GM03348 (cell line): Measurements from ENCODE around the gene RAP1GAP2.
"Not testable (repeated sequence)": the region's sequence is repeated elsewhere in the genome, so short reads cannot be mapped to it uniquely, and the experiment has no call there.

Experiments
- DNase-seq: peaks from one replicate; pipeline ENCODE4 v3.0.0; 2012; ENCODE audit warnings: low spot score

Gene RAP1GAP2

GRCh38 chr17:2885733-2886132 lies 89.5 kb downstream of the RAP1GAP2 start:
- DNase-seq: no peak

DNA sequence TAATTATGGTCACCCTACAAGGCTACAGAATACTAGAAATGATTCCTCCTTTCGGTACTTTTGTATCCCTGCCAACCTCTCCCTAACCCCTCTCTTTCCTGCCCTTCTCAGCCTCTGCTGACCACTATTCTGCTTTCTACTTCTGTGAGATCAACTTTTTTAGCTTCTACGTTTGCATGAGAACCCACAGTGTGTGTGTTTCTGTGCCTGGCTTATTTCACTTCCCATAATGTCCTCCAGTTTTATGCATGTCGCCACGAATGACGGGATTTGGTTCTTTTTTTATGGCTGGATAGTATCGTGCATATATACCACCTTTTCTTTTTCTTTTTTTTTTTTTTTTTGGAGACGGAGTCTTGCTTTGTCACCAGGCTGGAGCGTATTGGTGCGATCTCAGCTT lies 92.1 kb downstream of the RAP1GAP2 start:
- DNase-seq: no peak

DNA sequence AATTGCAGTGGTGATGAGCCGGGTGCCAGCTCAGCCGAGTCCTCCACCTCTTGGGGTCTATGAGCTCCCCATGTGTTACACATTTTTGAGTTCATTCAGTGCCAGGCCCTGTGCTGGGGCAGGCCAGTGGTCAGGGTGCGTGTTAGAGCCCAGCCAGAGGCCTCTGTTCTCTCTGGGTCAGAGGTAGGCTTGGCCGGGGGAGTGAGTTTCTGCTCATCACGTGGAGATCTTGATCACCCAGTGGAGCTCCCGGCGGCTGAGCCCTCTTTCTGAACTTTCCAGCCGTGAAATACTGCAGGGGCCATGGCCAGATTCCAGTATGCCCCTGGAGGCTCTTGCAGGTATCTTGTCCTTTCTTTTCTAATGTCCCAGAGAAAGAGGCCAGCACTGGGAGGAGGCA lies 93.0 kb downstream of the RAP1GAP2 start:
- DNase-seq: no peak

- not testable (repeated sequence) for DNase-seq
These were observed 94.5 kb downstream of the RAP1GAP2 start for GRCh38 chr17:2890778-2891177.

DNA sequence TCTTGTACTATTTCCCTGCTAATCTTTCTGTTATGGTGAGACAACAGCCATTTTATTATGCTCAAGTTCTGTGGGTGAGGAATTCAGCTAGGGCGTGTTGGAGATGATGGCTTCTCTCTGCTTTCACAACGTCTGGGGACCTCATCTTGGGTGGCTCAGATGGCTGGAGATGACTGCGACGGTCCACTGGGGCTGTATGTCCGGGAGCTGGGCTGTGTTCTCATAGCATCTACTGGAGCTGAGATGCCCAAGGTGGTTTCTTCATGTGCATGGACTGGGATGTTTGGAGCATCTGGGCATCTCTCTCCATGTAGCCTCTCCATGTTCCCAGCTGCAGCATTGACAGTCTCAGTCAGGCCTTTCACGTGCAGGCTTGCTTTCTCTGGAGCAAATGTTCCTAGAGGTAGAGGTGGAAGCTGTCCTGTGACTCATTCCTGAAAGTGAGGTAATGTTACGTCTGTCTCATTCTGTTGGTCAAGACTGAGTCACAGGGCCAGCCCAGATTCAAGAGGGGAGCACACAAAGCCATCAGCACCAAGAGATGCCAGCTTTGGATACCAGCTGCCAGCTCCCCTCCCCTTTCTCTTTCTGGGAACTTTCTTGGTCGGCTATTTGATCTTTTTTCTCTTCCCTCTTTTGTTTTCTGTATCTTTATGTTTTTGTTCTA lies 96.2 kb downstream of the RAP1GAP2 start:
- peak; percentile 46 for DNase-seq

DNA sequence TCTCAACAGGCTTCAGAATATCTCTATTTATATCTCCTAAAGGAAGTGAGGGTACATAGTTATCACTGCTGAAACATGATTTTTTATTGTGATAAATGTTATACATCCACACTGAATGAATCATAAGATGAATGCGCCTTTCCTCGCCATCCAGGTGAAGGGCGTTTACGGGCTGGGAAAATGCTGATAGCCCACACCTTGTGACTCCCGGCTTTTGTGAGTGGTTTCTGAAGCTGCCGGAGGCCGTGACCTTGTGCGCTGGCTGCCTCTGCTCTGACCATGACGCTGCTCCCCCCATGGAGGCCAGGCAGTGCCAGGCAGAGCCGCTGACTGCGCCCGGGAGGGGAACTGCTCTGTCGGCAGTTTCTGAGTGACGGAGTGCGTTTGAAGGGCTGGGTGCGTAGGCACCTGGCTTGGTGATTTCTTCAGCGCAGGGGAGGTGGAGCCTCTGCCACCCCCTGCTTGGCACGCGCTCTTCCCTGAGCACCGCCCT lies 97.2 kb downstream of the RAP1GAP2 start:
- no peak for DNase-seq

DNA sequence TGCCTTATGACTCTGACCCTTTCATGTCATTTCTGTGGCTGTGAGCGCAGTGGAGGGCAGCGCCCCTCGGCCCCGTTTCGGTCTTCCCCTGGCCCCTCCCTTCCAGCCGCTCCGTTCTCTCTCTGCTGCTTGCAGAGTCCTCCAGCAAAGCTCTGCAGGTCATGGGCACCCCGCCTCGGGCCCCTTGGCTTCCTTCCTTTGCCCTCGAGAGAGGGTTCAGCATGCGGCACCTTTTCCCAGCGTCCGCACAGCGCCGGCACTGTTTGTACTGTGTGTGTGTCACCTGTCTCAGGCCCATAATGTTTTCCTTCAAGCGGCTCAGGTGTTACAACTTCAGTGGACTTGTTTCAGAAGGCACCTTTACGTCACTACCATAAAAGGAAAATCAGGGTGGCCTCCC lies 98.5 kb downstream of the RAP1GAP2 start:
- no peak for DNase-seq

GRCh38 chr17:2897605-2898004 lies 101.4 kb downstream of the RAP1GAP2 start:
- no peak for DNase-seq

GRCh38 chr17:2898255-2898926 lies 102.2 kb downstream of the RAP1GAP2 start:
- no peak for DNase-seq

DNA sequence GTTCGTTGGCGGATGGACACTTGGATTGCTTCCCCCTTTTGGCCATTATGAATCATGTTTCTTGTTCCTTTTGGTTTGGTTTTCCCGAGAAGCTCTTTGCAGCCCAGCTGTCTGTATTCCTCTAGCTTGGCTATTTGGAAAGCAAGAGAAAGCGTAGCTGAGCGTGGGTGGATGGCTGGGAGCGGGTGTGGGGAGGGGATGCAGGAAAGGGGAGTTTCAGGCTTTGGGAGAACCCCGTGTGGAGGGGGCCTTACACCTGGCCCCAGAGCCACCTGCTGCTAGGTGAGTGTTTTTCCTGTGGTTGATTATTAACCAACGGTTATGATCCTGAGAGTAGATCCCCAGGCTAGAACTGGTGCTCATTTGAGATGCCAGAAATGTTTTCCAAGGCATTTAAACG lies 103.7 kb downstream of the RAP1GAP2 start:
- no peak for DNase-seq

- no peak for DNase-seq
These were observed 104.6 kb downstream of the RAP1GAP2 start for GRCh38 chr17:2900842-2901241.

GRCh38 chr17:2901582-2901981 lies 105.3 kb downstream of the RAP1GAP2 start:
- no peak for DNase-seq

DNA sequence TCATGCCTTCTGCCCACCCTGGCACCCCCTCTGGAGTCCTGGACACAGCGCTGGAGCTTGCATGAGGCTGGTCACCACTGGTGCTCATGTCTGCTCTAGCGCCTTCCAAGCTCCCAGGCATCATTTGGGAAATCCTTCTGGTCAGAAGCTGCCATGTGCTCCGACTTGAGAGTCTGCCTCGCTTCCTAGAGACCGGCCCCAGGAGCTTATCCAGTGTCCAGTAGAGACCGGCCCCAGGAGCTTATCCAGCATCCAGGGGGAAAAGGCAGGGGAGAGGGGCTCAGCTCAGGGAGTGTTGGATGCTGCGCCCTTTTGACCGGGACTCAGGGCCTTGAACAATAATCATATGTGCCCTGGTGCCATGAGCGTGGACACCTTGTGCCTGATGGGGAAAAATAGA lies 106.3 kb downstream of the RAP1GAP2 start:
- DNase-seq: no peak

GRCh38 chr17:2903193-2903974 lies 107.1 kb downstream of the RAP1GAP2 start:
- DNase-seq: no peak

DNA sequence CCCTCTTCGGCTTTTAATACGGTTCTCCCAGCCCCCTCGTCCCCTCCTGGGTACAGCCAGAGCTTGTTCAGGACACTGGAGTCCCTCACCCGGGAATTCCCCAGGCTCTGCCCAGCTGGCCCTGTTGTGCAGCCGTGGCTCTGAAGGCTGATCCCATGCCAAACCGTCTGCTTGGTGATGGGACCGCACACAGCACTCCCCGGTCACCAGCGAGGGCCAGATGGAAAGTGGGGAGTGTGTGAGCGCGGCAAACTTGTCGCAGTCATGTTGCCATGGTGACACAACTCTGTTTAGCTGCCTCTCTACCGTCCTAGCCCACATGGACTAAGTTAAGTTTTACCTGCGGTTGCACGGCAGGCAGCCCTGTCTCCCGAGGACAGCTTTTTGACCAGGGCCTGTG lies 107.9 kb downstream of the RAP1GAP2 start:
- DNase-seq: no peak

- DNase-seq: no peak
These were observed 109.0 kb downstream of the RAP1GAP2 start for GRCh38 chr17:2905269-2905668.

- DNase-seq: no peak
These were observed 109.7 kb downstream of the RAP1GAP2 start for GRCh38 chr17:2905696-2906501.

- DNase-seq: no peak
These were observed 110.7 kb downstream of the RAP1GAP2 start for GRCh38 chr17:2906901-2907300.

GRCh38 chr17:2909175-2909845 lies 113.1 kb downstream of the RAP1GAP2 start:
- no peak for DNase-seq

GRCh38 chr17:2909846-2910234 lies 113.6 kb downstream of the RAP1GAP2 start:
- DNase-seq: no peak

GRCh38 chr17:2911035-2911754 lies 115.0 kb downstream of the RAP1GAP2 start:
- no peak for DNase-seq
